OCI-LY1 (cell line): Measurements from ENCODE around the gene MED27.

Experiments used
- CTCF ChIP-seq: fragments of 200-600 bp; sonication (generic), shearing (Covaris generic); IDR thresholded peaks from 2 replicates; pipeline ENCODE4 v1.5.1; 2017; ENCODE audit warnings: mild to moderate bottlenecking, antibody characterized with exemption, low read length, moderate library complexity, mixed read lengths
- EZH2 ChIP-seq: fragments of 200-600 bp; sonication (generic), shearing (Covaris generic); IDR thresholded peaks from 2 replicates; pipeline ENCODE4 v1.8.0; 2017; ENCODE audit warnings: borderline replicate concordance, mixed run types, mild to moderate bottlenecking, antibody characterized with exemption, low read length, moderate library complexity, mixed read lengths

GRCh38 chr9:132125361-132125760 is 45.7 kb upstream of the MED27 start:
- TF ChIP-seq CTCF (no peak), EZH2 (no peak)
